CD1c-positive myeloid dendritic cell (primary cell): Measurements from ENCODE around the gene ZAP70.
A peak's percentile ranks its signal among the peaks of the same experiment; 100 is the strongest.
"Not testable (repeated sequence)": the region's sequence is repeated elsewhere in the genome, so short reads cannot be mapped to it uniquely, and the experiment has no call there.

Experiments
- DNase-seq: peaks from one replicate; pipeline ENCODE4 v3.0.0-alpha.2; 2016; ENCODE audit errors: extremely low spot score

Gene ZAP70

GRCh38 chr2:97698530-97698929 is 14.8 kb upstream of the ZAP70 start:
- no peak for DNase-seq

- peak; percentile 64 for DNase-seq
Observed at GRCh38 chr2:97699765-97700444, 13.5 kb upstream of the ZAP70 start.

DNA sequence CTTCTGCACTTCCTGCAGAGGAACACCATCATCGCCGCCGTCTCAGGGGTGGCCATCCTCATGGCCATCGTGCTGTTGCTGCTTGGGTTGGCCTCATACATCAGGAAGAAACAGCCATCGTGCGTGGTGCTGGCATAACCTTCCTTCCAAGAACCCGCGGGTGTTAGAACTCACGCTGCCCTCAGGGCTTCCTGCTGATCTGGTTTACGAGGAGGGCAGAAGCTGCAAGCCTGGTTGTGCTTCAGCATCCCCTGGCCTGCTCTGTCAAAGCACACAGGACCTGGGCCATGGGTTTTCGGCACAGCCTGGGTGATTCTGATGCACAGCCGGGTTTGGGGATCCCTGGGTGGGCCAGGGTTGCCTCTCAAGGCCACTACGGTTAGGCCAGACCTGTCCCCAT is 12.2 kb upstream of the ZAP70 start:
- DNase-seq = no peak

- no peak for DNase-seq
Observed at GRCh38 chr2:97701851-97702465, 11.4 kb upstream of the ZAP70 start.

GRCh38 chr2:97702731-97703470 is 10.5 kb upstream of the ZAP70 start:
- no peak for DNase-seq

DNA sequence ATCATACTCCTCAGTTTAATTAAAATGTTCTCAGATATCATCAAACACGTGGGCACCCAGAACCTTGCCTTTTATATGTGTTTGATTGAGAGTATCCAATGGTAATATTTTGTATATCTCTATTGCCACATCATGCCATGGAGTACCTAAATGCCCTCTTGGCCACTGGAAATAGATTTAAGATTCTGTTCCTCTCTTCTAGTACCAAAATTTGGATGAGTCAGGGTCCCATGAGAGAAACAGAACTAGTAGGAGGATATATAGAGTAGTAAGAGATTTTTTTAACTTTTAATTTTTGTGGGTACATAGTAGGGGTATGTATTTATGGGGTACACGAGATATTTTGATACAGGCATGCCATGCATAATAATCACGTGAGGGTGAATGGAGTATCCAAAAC is 9.6 kb upstream of the ZAP70 start:
- DNase-seq = no peak

DNA sequence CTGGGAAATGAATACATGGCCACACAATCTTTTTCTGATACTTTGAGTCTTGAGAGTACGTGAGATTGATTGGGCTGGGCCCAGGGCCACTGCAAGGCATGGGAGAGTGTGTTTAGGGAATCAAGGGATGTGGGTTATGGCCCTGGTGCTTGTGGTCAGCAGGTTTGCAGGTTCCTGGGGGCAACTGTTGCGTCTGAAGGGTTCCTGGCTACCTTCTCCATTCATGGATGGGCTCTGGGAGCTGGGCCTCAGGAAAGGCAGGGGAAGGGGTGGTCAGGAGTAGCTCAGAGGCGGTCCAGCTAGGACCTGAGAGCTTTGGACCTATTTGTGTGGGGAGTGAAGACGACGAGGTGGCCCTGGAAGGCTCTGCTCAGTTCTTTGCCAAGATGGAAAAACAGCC is 8.4 kb upstream of the ZAP70 start:
- DNase-seq = no peak

GRCh38 chr2:97706112-97706511 is 7.3 kb upstream of the ZAP70 start:
- DNase-seq = no peak

DNA sequence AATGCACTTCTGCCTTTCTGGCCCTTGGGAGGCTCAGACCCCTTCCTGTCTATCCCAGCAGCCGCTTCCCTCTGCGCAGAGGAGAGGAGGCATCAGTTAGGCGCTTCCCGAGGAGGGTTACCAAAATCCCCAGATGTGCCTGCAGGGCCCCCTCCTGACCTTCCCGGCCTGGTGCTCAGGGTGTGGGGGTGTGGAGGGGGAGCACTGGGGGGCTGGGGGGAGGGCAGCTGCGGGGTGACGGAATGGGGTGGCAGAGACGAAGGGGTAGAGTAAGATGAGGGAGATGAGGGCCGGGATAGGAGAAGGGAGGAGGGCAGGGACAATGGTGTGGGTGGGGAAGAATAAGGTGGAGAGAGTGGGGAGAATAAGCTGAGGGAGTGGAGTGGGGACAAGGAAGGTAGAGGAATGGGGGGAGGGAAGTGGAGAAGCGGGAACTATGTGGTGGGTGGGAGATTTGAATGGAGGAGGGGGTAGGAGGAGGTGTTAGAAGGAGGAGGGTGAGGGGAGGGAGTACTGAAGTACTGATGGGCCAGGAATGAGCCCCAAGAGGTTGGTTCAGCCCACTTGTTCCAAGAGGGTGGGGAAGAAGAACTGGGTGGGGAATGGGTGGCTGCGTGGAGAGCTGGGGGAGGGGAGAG is 6.5 kb upstream of the ZAP70 start:
- DNase-seq = no peak

DNA sequence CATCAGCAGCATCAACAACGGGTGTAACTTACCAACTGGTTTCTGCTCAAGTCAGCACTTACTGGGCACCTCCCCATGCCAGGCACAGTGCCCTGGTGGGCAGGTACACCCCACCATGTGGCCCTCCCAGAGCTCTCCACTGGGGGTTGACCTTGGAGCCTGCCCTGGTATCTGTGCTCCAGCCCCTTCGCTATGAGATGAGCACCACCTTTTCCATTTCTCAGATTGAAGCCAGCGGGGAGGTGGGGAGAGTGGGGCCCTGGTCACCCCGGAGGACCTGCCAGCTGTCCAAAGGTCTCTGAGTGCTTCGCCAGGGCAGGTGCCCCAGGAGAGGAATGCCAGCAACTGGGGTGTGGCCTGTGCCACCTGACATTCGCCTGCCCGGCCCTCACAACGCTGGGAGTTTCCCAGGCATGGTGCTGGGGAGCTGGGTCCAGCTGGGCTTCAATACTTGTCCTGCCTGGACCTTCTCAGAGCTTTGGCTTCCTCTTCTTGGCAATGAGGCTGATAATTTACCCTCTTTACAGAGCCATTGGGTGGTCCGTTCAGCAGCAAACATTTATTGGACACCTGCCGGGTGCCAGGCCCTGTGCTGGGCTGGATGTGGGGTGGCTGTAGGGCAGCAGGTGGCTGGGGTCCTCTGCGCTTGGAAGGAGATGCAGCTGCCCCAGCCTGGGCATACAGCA is 5.9 kb upstream of the ZAP70 start:
- DNase-seq = no peak

DNA sequence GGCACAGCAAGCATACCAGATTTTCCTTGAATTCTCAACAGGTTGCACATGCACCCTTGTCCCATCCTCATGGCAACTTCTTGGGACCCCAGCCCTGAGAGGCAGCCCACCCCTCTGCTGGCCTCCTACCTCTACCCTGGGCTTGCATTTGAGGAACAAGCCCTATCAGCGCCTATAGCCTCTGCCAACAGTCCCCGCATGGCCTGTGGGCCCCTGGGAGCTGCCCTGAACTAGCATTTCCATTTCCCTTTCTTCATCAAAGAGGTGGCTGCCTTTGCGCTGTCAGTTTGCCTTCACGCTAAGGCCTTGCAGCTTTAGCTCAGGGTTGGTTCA is 5.4 kb upstream of the ZAP70 start:
- no peak for DNase-seq

- DNase-seq = no peak
Observed at GRCh38 chr2:97708608-97709007, 4.8 kb upstream of the ZAP70 start.

DNA sequence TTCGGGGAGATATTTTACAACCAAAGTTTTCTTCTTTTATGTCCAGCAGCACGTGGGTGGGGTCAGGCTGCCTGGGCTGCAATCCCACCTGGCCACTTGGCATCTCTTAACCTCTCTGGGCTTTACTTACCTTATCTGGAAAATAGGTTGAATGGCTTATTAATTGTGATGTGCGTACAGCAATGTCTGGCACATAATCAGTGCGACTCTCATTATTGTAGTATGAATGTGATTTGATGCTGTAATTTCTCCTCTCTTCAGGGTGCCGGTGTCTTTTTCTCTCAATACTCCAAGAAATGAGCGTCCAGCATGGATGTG is 2.0 kb upstream of the ZAP70 start:
- DNase-seq = no peak

DNA sequence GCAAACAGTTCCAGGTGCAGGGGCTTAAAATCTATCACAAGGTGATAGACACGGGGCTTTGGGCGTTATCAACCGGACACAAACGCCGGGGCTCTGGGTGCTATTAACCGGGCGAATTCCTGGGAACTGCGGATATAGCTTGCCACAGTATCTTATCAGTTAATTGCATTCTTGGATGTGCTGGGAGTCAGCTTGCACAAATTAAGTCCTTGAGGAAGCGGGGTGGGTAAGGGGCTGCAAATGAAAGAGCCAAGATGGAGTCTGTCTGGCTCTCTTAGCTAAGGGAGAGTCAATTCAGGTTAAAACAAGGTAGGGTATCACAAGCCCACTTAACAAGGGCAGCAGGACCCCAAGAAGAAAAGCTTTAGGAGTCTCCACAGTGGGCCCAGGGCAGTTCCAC is 1.2 kb upstream of the ZAP70 start:
- DNase-seq = not testable (repeated sequence)

DNA sequence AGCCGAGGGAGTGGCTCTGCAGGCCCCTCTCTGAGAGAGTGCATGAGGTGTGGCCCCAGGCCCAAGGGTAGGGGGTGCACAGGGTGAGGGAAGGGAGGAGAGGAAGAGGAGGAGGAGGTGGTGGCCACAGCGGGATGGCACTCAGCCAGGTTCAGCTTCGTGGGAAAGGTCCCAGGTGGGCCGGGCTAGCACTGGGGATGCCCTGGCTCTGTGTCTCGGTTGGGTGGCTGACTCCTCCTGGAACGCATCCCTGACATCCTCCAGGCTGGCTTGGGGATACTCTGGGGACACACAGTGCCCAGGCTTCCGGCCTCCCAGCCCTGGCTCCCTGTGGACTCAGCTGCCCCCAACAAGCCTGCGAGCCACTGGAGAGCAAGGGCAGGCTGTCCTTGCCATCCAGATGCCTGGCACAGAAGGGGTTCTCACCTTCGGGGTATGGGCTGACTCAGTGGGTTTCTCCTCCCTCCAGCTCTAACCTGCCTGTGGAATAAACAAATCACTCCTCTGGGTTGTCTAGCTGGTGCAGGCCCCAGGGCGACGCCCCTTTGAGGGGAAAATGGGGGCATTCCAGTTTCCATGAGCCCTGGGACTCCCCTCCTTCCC is 582 bp upstream of the ZAP70 start:
- DNase-seq = no peak

GRCh38 chr2:97714084-97714949 is 941 bp downstream of the ZAP70 start:
- DNase-seq = no peak

- no peak for DNase-seq
Observed at GRCh38 chr2:97714950-97715652, 1.7 kb downstream of the ZAP70 start.

- DNase-seq = no peak
Observed at GRCh38 chr2:97715951-97716694, 2.7 kb downstream of the ZAP70 start.
